Neural cell (in vitro differentiated cells): ENCODE results near the gene L3MBTL1.

Source experiments
- CTCF ChIP-seq: fragments of 450-650 bp; IDR thresholded peaks from 2 replicates; pipeline ENCODE4 v1.5.1; 2014; ENCODE audit warnings: antibody characterized with exemption, mild to moderate bottlenecking, moderate library complexity; ENCODE audit not compliant: poor library complexity, severe bottlenecking
- EP300 ChIP-seq: fragments of 450-650 bp; conservative IDR thresholded peaks from 2 replicates; pipeline ENCODE4 v1.6.1; 2014; ENCODE audit warnings: antibody characterized with exemption, mild to moderate bottlenecking, moderate library complexity; ENCODE audit not compliant: poor library complexity, severe bottlenecking
- EZH2 ChIP-seq: fragments of 200-600, 300-800 bp; shearing (Covaris generic), sonication (generic); IDR thresholded peaks from 2 replicates; pipeline ENCODE4 v1.6.1; 2014; ENCODE audit warnings: antibody characterized with exemption, low read length, borderline replicate concordance, mild to moderate bottlenecking; ENCODE audit not compliant: insufficient read depth, poor library complexity, severe bottlenecking
- MXI1 ChIP-seq: fragments of 450-650 bp; conservative IDR thresholded peaks from 2 replicates; pipeline ENCODE4 v1.6.1; 2014; ENCODE audit warnings: antibody characterized with exemption, mild to moderate bottlenecking; ENCODE audit not compliant: poor library complexity, severe bottlenecking
- POLR2AphosphoS5 ChIP-seq: IDR thresholded peaks from 2 replicates; pipeline ENCODE4 v1.6.1; 2012
- RAD21 ChIP-seq: fragments of 450-650 bp; conservative IDR thresholded peaks from 2 replicates; pipeline ENCODE4 v1.6.1; 2014; ENCODE audit warnings: antibody characterized with exemption, mild to moderate bottlenecking, moderate library complexity
- REST ChIP-seq: IDR thresholded peaks from 2 replicates; pipeline ENCODE4 v1.6.1; 2012; ENCODE audit warnings: borderline replicate concordance
- SMC3 ChIP-seq: fragments of 450-650 bp; conservative IDR thresholded peaks from 2 replicates; pipeline ENCODE4 v1.6.1; 2014; ENCODE audit warnings: antibody characterized with exemption, mild to moderate bottlenecking, moderate library complexity; ENCODE audit not compliant: poor library complexity
- TAF1 ChIP-seq: IDR thresholded peaks from 2 replicates; pipeline ENCODE4 v1.6.1; 2012; ENCODE audit warnings: low read depth

- TF ChIP-seq CTCF (no peak), REST (no peak), RAD21 (no peak), EP300 (no peak), TAF1 (no peak), EZH2 (no peak), POLR2AphosphoS5 (no peak), SMC3 (no peak), MXI1 (no peak)
Measured at GRCh38 chr20:43586641-43587040, 79.1 kb downstream of the L3MBTL1 start.
